ENCODE measurements around the gene ERCC4. TPM values are rescaled to one million over a fixed set of nuclear protein-coding genes. Genes with fewer than 3 reads are reported as not detected.

Gene ERCC4
- polyA plus RNA-seq, 3 donors = 1.8 to 11.8 (median 5.9) TPM

GRCh38 chr16:13962232-13962631 is 42.3 kb downstream of the ERCC4 start:
- H3K36me3 Mint-ChIP-seq = no peaks in the 10 kb centered on the region

GRCh38 chr16:13968835-13969234 is 48.9 kb downstream of the ERCC4 start:
- Histone ChIP-seq H3K79me2 (ENCODE audit: insufficient read depth, low read length) (no peaks in the 10 kb centered on the region), H3K9me3 (replicated peaks in 1 of 2; ENCODE audit: control insufficient read depth in 1 of 2, insufficient read depth in 1 of 2, low read length in 2 of 2) (no peaks in the 10 kb centered on the region), H4K20me1 (ENCODE audit: insufficient read depth, low read length) (no peaks in the 10 kb centered on the region), H3K27ac (ENCODE audit: low read depth in 1 of 2, low read length in 2 of 2) (no peak overlapping the region), H3K4me1 (ENCODE audit: control insufficient read depth in 1 of 2, insufficient read depth in 2 of 2, low read length in 2 of 2) (no peaks in the 10 kb centered on the region), H3K27me3 (ENCODE audit: control insufficient read depth in 2 of 2, insufficient read depth in 2 of 2, low read length in 2 of 2) (peaks cover 2 to 3% of the 10 kb centered on the region in 2 donors), H3K4me2 (replicated peaks; ENCODE audit: extremely low read depth, low read length, poor library complexity, severe bottlenecking) (no peak overlapping the region), H3K9ac (ENCODE audit: insufficient read depth, low read length, poor library complexity, severe bottlenecking) (no peak overlapping the region), H3K4me3 (replicated peaks in 1 of 3; ENCODE audit: low read depth in 2 of 3, low read length in 3 of 3) (no peak overlapping the region), H3K36me3 (replicated peaks in 1 of 2; ENCODE audit: control insufficient read depth in 1 of 2, insufficient read depth in 2 of 2, low read length in 2 of 2) (no peaks in the 10 kb centered on the region), H2AFZ (ENCODE audit: insufficient read depth, low read depth, low read length, poor library complexity, severe bottlenecking) (no peak overlapping the region)
- intact Hi-C loops (cut with micrococcal nuclease) = no loop called here
- peaks cover 0 to 8% (median 4%) of the 10 kb centered on the region in 7 donors for H3K9me3 Mint-ChIP-seq
- peaks cover 8 to 35% (median 13%) of the 10 kb centered on the region in 3 donors for H3K27me3 Mint-ChIP-seq (ENCODE audit: low read depth in 3 of 3)
- no peaks in the 10 kb centered on the region for H3K36me3 Mint-ChIP-seq
- no peak overlapping the region for H3K27ac Mint-ChIP-seq
- WGBS (ENCODE audit: insufficient coverage) = no CpG with 5 or more reads among the region's 2 CpGs
- H3K4me1 Mint-ChIP-seq = no peaks in the 10 kb centered on the region
- no peak overlapping the region for H3K4me3 Mint-ChIP-seq
- no peak for DNase-seq
- TF ChIP-seq CTCF (IDR thresholded peaks at IDR 0.05) = no peak

More at GRCh38 chr16:13962232-13962631, 42.3 kb downstream of the ERCC4 start:
- Mint-ChIP-seq H3K4me3 (no peak overlapping the region), H3K27me3 (ENCODE audit: low read depth in 3 of 3) (peaks cover 12 to 40% (median 22%) of the 10 kb centered on the region in 3 donors), H3K27ac (no peak overlapping the region), H3K4me1 (peaks cover 8% of the 10 kb centered on the region), H3K9me3 (peaks cover 0 to 8% (median 2%) of the 10 kb centered on the region in 7 donors)
- Histone ChIP-seq H3K36me3 (replicated peaks in 1 of 2; ENCODE audit: control insufficient read depth in 1 of 2, insufficient read depth in 2 of 2, low read length in 2 of 2) (no peaks in the 10 kb centered on the region), H3K9me3 (replicated peaks in 1 of 2; ENCODE audit: control insufficient read depth in 1 of 2, insufficient read depth in 1 of 2, low read length in 2 of 2) (no peaks in the 10 kb centered on the region), H3K4me2 (replicated peaks; ENCODE audit: extremely low read depth, low read length, poor library complexity, severe bottlenecking) (no peak overlapping the region), H3K27me3 (ENCODE audit: control insufficient read depth in 2 of 2, insufficient read depth in 2 of 2, low read length in 2 of 2) (peaks cover 0 to 4% of the 10 kb centered on the region in 2 donors), H4K20me1 (ENCODE audit: insufficient read depth, low read length) (no peaks in the 10 kb centered on the region), H3K4me3 (replicated peaks in 1 of 3; ENCODE audit: low read depth in 2 of 3, low read length in 3 of 3) (no peak overlapping the region), H3K4me1 (ENCODE audit: control insufficient read depth in 1 of 2, insufficient read depth in 2 of 2, low read length in 2 of 2) (peaks cover 8 to 14% of the 10 kb centered on the region in 2 donors), H3K9ac (ENCODE audit: insufficient read depth, low read length, poor library complexity, severe bottlenecking) (no peak overlapping the region), H3K79me2 (ENCODE audit: insufficient read depth, low read length) (no peaks in the 10 kb centered on the region), H3K27ac (ENCODE audit: low read depth in 1 of 2, low read length in 2 of 2) (no peak overlapping the region), H2AFZ (ENCODE audit: insufficient read depth, low read depth, low read length, poor library complexity, severe bottlenecking) (no peak overlapping the region)
- WGBS (ENCODE audit: insufficient coverage) = no CpG with 5 or more reads among the region's 1 CpG
- intact Hi-C loops (cut with micrococcal nuclease) = no loop called here
- DNase-seq = no peak
- no peak for TF ChIP-seq CTCF (IDR thresholded peaks at IDR 0.05)
